Transverse colon (tissue), 4 donors: ENCODE measurements around the gene S1PR5. TPM values are rescaled to one million over a fixed set of nuclear protein-coding genes. Genes with fewer than 3 reads are reported as not detected.

Experiments
- DNase-seq: peaks from one replicate; pipeline ENCODE4 v3.0.0-alpha.2; 2019
- H3K27ac ChIP-seq, 4 donors: fragments of 200-600 bp; sonication (generic); 2 replicates each; pipeline ENCODE4 v1.5.1; 2016 to 2018; ENCODE audit warnings: inconsistent platforms in 4 of 4
- H3K27me3 ChIP-seq: fragments of 200-600 bp; sonication (generic); 2 replicates; pipeline ENCODE4 v1.5.1; 2017; ENCODE audit warnings: inconsistent platforms
- H3K36me3 ChIP-seq, 4 donors: fragments of 200-600 bp; sonication (generic); 2 replicates each; pipeline ENCODE4 v1.5.1; 2017 to 2019; ENCODE audit warnings: inconsistent platforms in 4 of 4
- H3K4me1 ChIP-seq, 4 donors: fragments of 200-600 bp; sonication (generic); 2 replicates each; pipeline ENCODE4 v1.5.1; 2017 to 2020; ENCODE audit warnings: inconsistent platforms in 4 of 4
- H3K4me3 ChIP-seq, 4 donors: fragments of 200-600 bp; sonication (generic); 1 replicate in 1 of 4; 2 replicates in 3 of 4; pipeline versions ENCODE4 v1.5.1 to v1.6.1; 2017 to 2019; ENCODE audit warnings: inconsistent platforms in 4 of 4
- H3K9me3 ChIP-seq, 2 donors: fragments of 200-600 bp; sonication (generic); 2 replicates each; pipeline ENCODE4 v1.5.1; 2017 to 2019; ENCODE audit warnings: inconsistent platforms in 2 of 2
- CTCF ChIP-seq, 5 experiments: fragments of 200-600 bp in 3 of 5; fragments of 450-650 bp in 2 of 5; sonication (generic) in 3 of 5; IDR thresholded peaks; 1 replicate in 2 of 5; 2 replicates in 3 of 5; pipeline ENCODE4 v1.5.1; 2016 to 2017; ENCODE audit warnings: antibody characterized with exemption in 5 of 5, inconsistent platforms in 3 of 5, mild to moderate bottlenecking in 2 of 5, moderate library complexity in 1 of 5
- EP300 ChIP-seq: sonication (generic); formaldehyde crosslinking; IDR thresholded peaks from one replicate; pipeline ENCODE4 v1.6.1; 2017; ENCODE audit warnings: antibody characterized with exemption, low read depth
- POLR2A ChIP-seq: fragments of 450-650 bp; IDR thresholded peaks from one replicate; pipeline ENCODE4 v1.6.1; 2016; ENCODE audit warnings: antibody characterized with exemption, mild to moderate bottlenecking, moderate library complexity
- POLR2AphosphoS5 ChIP-seq, 3 donors: sonication (generic); formaldehyde crosslinking; IDR thresholded peaks; one replicate each; pipeline ENCODE4 v1.6.1; 2016; ENCODE audit warnings: antibody characterized with exemption in 3 of 3
- WGBS, 2 donors: methylation state at CpG; one replicate each; pipeline ENCODE4 v1.1.5; 2018; ENCODE audit warnings: low coverage in 1 of 2; 5-methylcytosine and 5-hydroxymethylcytosine counted together
- in situ Hi-C, 4 donors: fragments of 200-750 bp; cut with MboI; loops; one replicate each; pipeline versions ENCODE4 v1.15.0 to v1.15.1; 2017; ENCODE audit warnings: low sequenced_read_pairs in 3 of 4, low pct_ligation_motif_present in 1 of 4, low pct_unique_long_range_greater_than_20kb in 1 of 4
- intact Hi-C: fragments of 100-400 bp; cut with DNase I; formaldehyde crosslinking; loops from one replicate; pipeline ENCODE4 v1.15.1; 2023; ENCODE audit warnings: low total_unique reads
- total RNA-seq, 4 donors: library from RNA; depleted of rRNA; stranded (reverse); fragments of >200 nt; gene quantifications; one replicate each; pipeline ENCODE4 v1.1.0, GENCODE V29; 2016

Gene S1PR5
- total RNA-seq, 4 donors from 2014 or later, result not detected

DNA sequence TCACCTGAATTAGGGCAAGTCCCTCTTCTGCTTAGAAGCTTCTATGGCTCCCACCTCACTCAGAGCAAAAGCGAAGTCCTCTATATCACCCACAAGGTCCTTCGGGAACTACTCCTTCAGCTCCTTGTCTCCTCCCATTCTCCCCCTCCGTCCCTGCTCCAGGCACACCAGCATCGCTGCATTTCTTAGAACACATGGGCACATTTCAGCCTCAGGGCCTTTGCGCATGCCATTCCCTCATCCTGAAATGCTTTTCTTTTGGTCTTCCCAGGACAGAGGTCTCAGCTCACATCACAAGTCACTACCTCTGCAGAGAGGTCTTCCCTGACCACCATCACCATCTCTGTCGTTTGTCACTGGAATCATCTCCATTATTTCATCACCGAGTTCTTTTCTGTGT is 4.0 kb downstream of the S1PR5 start:
- DNase-seq, result no peak
- H3K4me3 ChIP-seq, result no peak overlapping the region
- no peaks in the 10 kb centered on the region for H3K9me3 ChIP-seq
- no peak overlapping the region for H3K27ac ChIP-seq
- peaks cover 92% of the 10 kb centered on the region for H3K27me3 ChIP-seq
- H3K36me3 ChIP-seq, result no peaks in the 10 kb centered on the region
- 80 to 81% methylated on average over 7 of the region's 7 CpGs for WGBS, 2 donors
- intact Hi-C loops, result no loop called here
- TF ChIP-seq POLR2A (no peak), POLR2AphosphoS5 (IDR thresholded peaks at IDR 0.05) (no peak), EP300 (no peak), CTCF (IDR thresholded peaks at IDR 0.05) (no peak)
- H3K4me1 ChIP-seq, result peaks cover 11 to 27% (median 16%) of the 10 kb centered on the region in 4 donors
- in situ Hi-C loops, result no loop called here

GRCh38 chr19:10510301-10510802 is 6.9 kb downstream of the S1PR5 start:
- no peak for TF ChIP-seq POLR2A
- peak; percentile 47 to 76 (median 65) for TF ChIP-seq CTCF (IDR thresholded peaks at IDR 0.05)
- in situ Hi-C loops (no loop called here), intact Hi-C loops (no loop called here)
- Histone ChIP-seq H3K27ac (no peak overlapping the region), H3K4me1 (peaks cover 0 to 17% (median 4%) of the 10 kb centered on the region in 4 donors), H3K27me3 (peaks cover 63% of the 10 kb centered on the region), H3K9me3 (no peaks in the 10 kb centered on the region), H3K36me3 (no peaks in the 10 kb centered on the region), H3K4me3 (no peak overlapping the region)
- DNase-seq, result peak; percentile 33
- 6% methylated on average over 14 of the region's 15 CpGs; no CpG with 5 or more reads in 1 of the 2 donors for WGBS, 2 donors

- WGBS, 2 donors, result 62 to 90% methylated on average over 2 to 3 of the region's 3 CpGs
- in situ Hi-C loops (no loop called here), intact Hi-C loops (loop anchor here (10.0 kb wide), 2 partner anchors 56 to 136 kb away; partner anchors contain the start of genes CDKN2D and KRI1)
- H3K4me3 ChIP-seq, result no peak overlapping the region
- TF ChIP-seq CTCF (IDR thresholded peaks at IDR 0.05) (no peak), POLR2A (no peak), POLR2AphosphoS5 (IDR thresholded peaks at IDR 0.05) (no peak), EP300 (no peak)
- H3K9me3 ChIP-seq, result no peaks in the 10 kb centered on the region
- H3K27ac ChIP-seq, result no peak overlapping the region
- peaks cover 0 to 9% (median 0%) of the 10 kb centered on the region in 4 donors for H3K4me1 ChIP-seq
- H3K36me3 ChIP-seq, result no peaks in the 10 kb centered on the region
- peaks cover 47% of the 10 kb centered on the region for H3K27me3 ChIP-seq
- DNase-seq, result no peak
These were observed 8.5 kb downstream of the S1PR5 start for GRCh38 chr19:10508707-10509106.

GRCh38 chr19:10508036-10508435 is 9.2 kb downstream of the S1PR5 start:
- 60 to 92% methylated on average over 1 to 16 of the region's 16 CpGs for WGBS, 2 donors
- in situ Hi-C loops, result no loop called here
- H3K27me3 ChIP-seq, result peaks cover 40% of the 10 kb centered on the region

More at GRCh38 chr19:10508036-10508435, 9.2 kb downstream of the S1PR5 start:
- intact Hi-C loops, result loop anchor here (10.0 kb wide), 2 partner anchors 57 to 137 kb away; partner anchors contain the start of genes CDKN2D and KRI1
- Histone ChIP-seq H3K9me3 (no peaks in the 10 kb centered on the region), H3K4me3 (no peak overlapping the region), H3K36me3 (no peaks in the 10 kb centered on the region), H3K4me1 (peaks cover 0 to 13% (median 2%) of the 10 kb centered on the region in 4 donors), H3K27ac (no peak overlapping the region)
- TF ChIP-seq POLR2AphosphoS5 (IDR thresholded peaks at IDR 0.05) (no peak), CTCF (IDR thresholded peaks at IDR 0.05) (no peak), EP300 (no peak), POLR2A (no peak)
- no peak for DNase-seq
